Spleen (tissue), 7 donors: Measurements from ENCODE around the gene SMAD2.

Experiments
- CTCF ChIP-seq, 11 experiments: fragments of 200-600 bp in 7 of 11; fragments of 450-650 bp in 4 of 11; sonication (generic) in 4 of 11; IDR thresholded peaks in 8 of 11; conservative IDR thresholded peaks in 3 of 11; 1 replicate in 7 of 11; 2 replicates in 4 of 11; pipeline versions ENCODE4 v1.4.0 to v1.8.0; 2016 to 2021; ENCODE audit warnings: antibody characterized with exemption in 11 of 11, inconsistent platforms in 4 of 11, mild to moderate bottlenecking in 1 of 11
- POLR2AphosphoS5 ChIP-seq, 3 donors: sonication (generic); formaldehyde crosslinking; IDR thresholded peaks; one replicate each; pipeline ENCODE4 v1.5.1; 2017; ENCODE audit warnings: antibody characterized with exemption in 3 of 3
- donor health status: DM: no; HTN: no; CAD: no; lungs with moderate emphysema.
- donor health status: DM: no; HTN: no; CAD: no.
- donor health status: DM: no; HTN: no; CAD: no.

GRCh38 chr18:47817795-47818077, 112.7 kb downstream of the SMAD2 start:
- no peak for TF ChIP-seq POLR2AphosphoS5 (IDR thresholded peaks at IDR 0.05)
- TF ChIP-seq CTCF (IDR thresholded peaks at IDR 0.05 in 8 of 11, conservative IDR thresholded peaks at IDR 0.05 in 3 of 11) = no peak
